CD4-positive, alpha-beta T cell treated with Interleukin-6 for 4 hours (primary cell): ENCODE results near the gene HP1BP3.

Experiments used
- DNase-seq: peaks from one replicate; pipeline ENCODE4 v3.0.0-alpha.2; 2020; ENCODE audit warnings: mixed read lengths

The HP1BP3 gene

DNA sequence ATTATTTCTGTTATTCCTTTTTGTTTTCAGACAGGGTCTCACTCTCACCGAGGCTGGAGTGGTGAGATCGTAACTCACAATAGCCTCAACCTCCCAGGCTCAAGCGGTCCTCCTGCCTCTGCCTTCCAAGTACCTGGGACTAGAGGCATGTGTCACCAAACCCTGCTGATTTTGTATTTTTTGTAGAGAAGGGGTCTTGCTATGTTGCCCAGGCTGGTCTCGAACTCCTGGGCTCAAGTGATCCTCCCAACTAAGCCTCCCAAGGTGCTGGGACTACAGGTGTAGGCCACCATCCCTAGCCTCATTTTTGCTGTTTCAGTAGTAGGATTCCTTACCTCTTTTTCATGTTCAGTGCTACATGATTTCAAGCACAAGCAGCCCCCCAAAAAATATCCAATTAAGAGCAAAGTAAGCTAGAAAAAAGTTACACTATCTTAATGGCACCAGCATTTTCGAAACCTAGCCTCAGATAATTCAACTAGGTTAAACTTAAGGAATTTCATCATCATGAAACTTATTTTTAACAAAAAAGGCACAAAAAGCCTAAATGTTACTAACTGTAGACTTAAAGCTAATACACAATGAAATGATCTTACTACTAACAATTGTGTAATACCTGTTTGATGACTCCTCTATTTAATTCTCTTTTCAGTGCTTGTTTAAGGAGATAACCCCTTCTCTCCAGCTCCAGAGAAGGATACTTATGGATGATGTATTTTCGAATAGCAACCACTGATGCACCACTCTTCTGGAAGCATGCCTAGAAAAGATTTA is 16.6 kb downstream of the HP1BP3 start:
- no peak for DNase-seq

- no peak for DNase-seq
Measured at GRCh38 chr1:20767271-20767670, 19.8 kb downstream of the HP1BP3 start.

DNA sequence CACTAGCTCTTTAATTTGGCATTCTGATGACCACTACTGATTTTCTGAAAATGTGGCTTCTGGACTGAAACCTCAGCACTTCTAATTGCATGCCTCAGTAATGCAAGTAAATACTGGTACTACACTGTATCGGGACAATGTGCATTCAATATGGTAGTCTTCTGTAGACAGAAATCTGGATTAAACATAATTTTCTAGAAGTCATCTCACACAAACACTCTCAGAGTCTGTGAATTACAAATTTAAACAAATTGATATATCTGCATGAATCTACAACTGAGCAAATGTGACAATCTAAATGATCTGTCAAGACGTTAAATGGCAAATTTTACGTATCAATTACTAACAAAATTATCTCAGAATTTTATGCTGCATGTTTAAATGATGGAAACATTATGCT is 23.7 kb downstream of the HP1BP3 start:
- no peak for DNase-seq

DNA sequence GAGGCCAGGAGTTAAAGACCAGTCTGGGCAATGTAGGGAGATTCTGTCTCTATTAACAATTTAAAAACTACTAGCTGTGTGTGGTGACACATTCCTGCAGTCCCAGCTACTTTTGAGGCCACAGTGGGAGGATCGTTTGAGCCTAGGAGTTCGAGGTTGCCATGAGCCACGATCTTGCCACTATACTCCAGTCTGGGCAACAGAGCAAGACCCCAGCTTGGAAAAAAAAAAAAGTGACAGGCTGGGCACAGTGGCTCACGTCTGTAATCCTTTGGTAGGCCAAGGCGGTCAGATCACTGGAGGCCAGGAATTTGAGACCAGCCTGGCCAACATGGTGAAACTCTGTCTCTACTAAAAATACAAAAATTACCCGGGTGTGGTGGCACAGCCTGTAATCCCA is 26.8 kb downstream of the HP1BP3 start:
- no peak for DNase-seq

GRCh38 chr1:20753589-20753988 is 33.5 kb downstream of the HP1BP3 start:
- no peak for DNase-seq

GRCh38 chr1:20751462-20751990 is 35.6 kb downstream of the HP1BP3 start:
- DNase-seq, result no peak

- DNase-seq, result no peak
Measured at GRCh38 chr1:20742671-20743070, 44.4 kb downstream of the HP1BP3 start.

- no peak for DNase-seq
Measured at GRCh38 chr1:20740781-20741180, 46.3 kb downstream of the HP1BP3 start.

DNA sequence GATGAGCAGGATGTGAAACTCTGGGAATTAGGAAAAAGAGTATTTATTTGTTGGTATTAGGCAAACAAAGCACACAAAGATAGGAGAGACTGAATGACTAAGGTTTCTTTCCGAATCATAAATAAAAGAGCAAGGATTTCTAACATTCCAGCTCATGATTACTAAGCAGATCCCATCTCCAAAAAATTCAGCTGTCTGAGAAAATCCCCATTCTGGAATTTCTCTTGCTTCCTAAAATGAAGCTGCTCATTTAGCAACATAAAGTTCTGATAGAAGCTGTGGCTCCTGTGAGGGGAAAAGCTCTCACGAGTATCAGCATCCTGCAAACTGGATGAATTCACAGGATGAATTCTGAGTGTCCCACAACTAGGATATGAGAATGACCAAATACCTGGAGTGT is 47.9 kb downstream of the HP1BP3 start:
- no peak for DNase-seq

DNA sequence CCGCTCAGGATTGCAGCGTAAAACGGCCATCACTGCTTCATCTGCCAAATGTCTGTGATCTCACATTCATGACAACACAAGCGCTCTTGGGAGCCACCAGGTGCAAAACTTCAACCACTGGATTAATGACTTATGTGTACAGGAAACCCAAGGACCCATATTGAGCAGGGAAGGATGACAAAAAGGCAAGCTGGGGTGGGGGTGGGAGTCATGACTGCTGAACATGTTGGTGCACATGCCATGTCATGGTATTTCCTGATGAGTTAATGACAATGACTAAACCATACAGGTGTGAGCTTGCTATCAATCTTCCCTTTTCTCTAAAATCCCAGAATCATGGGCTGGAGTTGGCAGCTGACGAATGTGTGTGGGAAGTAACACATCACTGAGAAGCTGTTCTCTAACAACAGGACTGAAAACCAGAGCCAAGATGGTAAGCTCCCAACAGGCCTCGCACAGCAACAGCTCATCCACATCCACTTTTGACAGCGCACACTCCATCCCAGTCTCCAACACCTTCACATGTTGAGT is 51.5 kb downstream of the HP1BP3 start:
- DNase-seq, result no peak

DNA sequence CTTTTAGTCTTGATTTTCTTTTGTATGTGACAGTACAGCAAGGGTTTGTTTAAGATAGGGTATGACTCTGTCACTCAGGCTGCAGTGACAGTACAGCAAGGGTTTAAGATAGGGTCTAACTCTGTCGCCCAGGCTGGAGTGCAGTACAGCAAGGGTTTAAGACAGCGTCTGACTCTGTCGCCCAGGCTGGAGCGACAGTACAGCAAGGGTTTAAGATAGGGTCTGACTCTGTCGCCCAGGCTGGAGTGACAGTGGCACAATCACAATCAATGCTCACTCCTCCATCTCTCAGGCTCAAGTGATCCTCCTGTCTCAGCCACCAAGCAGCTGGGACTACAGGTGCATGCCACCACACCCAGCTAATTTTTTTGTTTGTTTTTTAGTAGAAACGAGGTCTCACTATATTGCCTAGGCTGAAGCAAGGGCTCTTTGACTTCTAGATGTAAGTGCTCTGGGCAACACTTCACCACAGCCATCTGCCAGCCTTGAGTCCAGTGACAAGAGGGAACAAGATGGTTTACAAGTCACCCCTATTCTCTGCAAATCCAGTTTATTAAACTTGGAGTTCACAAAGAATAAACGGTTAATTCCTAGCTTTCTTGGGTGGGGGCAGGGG is 53.6 kb downstream of the HP1BP3 start:
- no peak for DNase-seq

DNA sequence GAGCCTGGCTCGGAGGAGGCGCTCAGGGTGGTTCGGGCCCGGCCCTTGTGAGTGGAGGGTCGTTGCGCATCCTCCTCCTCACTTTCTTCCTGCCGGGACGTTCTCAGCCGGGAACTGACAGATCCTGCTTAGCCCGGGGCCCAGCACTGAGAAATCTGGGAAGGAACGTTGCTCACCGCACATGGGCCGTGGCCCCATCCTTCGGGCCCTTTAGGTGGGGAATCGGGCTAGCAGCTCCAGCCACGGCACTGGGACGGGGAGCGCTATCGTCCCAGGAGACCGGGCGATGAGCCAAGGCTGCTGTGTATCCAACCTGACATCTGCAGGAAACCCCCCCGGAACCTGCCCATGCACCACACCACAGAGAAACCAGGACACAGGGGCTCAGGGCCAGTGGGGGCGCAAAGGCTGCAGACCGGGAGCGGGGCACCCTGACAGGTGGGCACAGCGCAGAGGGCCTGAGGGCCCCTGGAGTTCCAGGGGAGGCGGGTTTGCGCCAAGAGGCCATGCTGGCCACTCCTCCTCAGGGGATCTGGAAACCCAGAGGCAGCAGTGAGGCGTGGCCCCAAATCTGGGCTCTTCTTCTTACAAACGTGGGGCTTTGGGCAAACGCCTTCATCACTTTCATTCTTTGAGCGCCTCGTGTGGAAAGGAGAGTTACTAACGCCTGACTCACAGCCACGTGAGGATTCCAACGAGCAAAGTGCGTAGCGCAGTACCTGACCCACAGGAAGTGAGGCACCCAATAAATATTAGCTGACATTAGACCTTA is 54.3 kb downstream of the HP1BP3 start, which contains the start of gene SH2D5:
Gene SH2D5, minus strand, starts transcription at position 116 of the 772 bp plus-strand sequence. CDS start 4,659 bp downstream, outside the sequence.
- DNase-seq, result peak; percentile 71

DNA sequence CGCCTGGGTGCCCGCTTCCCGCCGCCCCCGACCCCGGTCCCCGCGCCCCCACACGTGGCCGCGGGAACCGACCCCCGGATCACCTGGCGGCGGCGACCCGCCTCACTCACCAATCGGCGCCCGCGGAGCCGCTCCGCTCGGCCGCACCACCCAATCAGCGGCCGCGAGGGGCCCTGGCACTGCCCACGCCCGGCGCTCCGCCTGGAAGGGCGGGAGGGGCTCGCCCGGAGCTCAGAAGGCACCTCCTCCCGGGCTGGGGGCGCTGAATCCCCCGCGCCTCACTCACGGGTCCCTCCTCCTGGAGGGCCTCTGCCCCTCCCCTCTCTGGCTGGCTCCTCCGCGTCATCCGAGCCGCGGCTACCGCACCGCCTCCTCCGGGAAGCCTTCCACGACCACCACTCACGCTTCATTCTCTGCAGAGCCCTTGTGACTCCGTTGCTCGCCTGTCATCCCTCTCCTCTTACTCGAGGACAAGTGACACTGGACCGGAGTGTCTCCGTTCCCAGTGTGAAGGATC is 55.0 kb downstream of the HP1BP3 start:
- DNase-seq, result peak; percentile 61

DNA sequence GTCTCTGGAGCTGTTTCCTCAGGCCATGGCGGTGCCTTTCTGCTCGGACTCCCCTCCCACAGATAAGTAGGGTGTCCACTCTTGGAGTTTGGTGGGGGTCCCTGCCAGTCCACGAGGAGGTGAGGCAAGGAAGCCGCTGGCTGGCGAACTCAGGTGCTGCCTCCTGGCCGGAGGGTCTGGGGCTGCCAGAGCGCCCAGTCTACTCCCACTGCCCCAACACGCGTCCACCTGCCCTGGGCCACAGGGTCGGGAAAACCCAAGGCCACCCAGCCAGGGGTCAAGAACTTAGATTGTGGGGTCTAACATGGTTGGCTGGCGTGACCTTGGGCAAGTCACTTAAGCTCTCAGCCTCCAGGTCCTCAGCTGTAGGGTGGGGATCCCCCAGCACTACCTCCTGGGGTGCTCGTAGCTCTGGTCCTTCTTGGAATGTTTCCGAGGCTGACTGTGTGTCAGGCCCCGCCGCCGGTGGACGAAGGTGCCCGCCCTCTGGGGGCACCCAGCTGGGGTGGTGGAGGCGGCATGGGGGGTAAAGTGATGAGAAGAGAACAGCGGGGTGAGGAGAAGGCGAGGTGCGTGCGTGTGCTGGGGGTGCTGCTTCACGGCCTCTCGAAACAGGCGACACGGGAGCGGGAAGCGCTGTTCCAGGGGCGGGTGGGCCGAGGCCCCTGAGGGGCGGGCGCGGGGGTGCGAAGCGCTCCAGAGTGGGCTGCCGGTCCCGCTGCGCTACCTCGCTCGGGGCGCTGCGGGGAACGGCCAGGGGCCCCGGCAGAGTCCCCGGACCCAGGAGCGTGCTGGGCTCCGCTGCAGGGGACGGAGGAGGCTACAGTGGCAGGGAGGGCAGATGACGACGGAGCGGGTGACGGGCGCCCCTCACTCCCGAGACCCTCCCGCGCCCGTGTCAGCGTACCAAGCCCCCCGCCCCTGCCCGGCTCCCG is 55.8 kb downstream of the HP1BP3 start:
- DNase-seq, result no peak

GRCh38 chr1:20730690-20731056 is 56.4 kb downstream of the HP1BP3 start:
- no peak for DNase-seq

DNA sequence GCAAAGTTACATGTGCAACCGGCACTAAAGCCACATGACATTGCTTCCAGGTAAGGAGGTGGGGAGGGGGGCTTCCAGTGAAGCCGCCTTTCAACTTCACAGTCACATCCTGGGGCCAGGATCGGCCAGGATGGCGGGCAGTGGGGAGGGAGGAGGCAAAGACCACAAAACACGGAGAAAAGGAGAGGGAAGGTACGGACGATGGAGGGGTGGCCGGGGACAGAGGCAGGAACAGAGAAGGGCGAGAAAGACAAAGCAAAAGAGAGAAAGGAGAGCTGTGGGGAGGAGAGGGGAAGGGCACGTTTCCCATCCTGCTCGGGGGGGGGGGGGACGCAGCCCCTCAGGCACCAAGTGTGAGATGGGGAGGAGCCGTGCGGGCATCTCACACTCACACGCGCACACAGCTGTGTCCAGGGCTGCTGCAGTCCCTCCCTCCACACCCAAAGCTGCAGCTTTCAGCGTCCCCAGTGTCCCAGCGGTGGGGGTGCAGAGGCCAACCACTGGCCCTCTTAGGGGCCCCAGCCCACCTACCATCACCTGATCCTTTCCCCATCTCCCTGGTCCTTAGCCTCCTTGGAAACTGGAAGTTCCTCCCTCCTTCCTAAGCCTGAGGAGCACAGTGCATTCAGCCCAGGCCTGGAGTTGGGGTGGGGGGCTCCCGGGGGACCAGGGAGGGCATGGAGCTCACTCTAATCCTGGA is 57.0 kb downstream of the HP1BP3 start:
- no peak for DNase-seq

DNA sequence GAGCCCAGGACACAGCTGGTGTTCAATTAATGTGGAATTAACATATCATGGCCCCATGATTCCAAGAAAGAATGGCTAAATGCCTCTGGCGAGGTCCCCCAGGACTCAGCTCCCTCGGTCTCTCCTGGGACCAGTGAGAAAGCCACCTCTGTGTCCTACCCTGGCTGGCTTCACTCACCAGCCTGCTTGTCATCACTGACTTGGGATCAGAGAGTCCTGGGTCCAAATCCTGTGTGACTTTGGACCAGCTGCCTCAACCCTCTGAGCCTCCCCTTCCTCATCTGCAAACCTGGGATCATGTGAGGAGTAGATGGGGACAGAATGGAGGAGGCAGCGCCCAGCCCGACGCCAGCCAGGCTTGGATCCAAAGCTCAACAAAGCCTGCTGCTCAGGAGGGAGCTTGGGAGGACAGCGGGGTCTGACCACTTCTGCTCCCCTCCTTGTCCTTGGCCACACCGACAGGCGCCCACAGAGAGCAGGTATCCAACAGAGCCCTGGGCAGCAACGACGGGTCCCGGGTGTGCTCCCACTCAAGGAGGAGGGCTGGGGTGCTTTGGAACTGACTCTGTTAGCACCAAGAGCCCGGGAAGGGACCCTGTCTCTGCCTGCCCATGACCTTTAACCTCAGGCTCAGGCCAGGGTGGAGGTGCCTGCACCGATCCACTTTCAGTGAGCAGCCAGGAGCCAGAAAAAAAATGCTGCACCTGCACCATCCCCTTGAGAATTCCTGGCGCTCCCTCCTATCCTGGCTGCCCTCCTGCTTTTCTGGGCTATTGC is 57.8 kb downstream of the HP1BP3 start:
- no peak for DNase-seq

DNA sequence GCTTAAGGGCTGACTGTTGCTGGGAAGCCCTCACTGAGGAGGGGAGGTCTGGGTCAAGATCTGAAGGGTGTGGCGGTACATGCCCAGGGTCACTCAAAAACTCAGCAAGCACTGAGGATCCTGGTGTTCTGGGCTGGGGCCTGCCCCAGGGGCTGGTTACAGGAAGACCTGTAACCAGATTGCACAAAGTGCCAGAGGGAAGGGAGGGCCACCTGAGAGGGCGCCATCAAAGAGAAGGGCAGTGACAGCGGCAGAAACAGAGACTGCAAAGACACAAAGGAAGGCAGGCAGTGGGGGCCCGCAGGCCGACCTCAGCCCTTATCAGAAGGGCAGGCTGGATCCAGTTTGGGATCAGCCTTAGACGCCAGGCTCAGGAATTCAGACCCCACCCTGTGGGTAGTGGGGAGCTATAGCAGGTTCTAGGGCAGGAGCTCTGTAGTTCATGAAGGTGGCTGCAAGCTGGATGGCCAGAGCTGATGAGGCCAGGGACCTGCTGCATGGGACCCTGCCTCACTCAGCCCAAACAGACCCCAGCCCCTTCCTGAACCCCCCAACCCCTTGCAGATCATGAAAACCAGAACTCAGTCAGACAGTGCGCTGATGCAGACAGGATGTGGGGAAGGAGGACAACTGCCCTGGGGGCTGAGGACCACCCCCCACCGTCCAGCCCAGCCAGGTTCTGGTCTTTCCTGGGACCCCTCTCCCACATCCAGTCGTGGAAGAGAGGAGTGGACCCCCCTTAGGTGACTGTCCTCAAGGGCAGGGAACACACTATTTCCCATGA is 58.5 kb downstream of the HP1BP3 start:
- DNase-seq, result no peak

- DNase-seq, result no peak
Measured at GRCh38 chr1:20727746-20728316, 59.3 kb downstream of the HP1BP3 start.
